CD4-positive, alpha-beta T cell treated with Interleukin-15 for 1 hour (primary cell): ENCODE data around the gene IRAK2.
"Not testable (repeated sequence)": the region's sequence is repeated elsewhere in the genome, so short reads cannot be mapped to it uniquely, and the experiment has no call there.

ENCODE experiments used
- DNase-seq: peaks from one replicate; pipeline ENCODE4 v3.0.0-alpha.2; 2020

Gene IRAK2

DNA sequence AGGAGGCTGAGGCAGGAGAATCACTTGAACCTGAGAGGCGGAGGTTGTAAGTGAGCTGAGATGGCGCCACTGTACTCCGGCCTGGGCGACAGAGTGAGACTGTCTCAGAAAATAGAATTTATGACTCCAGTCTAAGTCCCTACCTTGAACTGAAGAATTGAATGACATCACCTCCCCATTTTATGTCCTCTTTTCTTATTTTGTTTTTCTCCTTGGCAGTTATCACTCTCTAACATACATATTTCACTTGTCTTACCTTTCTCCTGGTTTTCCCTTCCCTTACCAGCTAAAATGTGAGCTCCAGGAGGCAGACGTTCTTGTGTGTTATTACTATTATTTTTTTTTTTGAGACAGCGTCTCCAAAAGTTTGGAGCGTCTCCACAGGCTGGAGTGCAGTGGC lies 91.1 kb downstream of the IRAK2 start:
- DNase-seq = no peak

DNA sequence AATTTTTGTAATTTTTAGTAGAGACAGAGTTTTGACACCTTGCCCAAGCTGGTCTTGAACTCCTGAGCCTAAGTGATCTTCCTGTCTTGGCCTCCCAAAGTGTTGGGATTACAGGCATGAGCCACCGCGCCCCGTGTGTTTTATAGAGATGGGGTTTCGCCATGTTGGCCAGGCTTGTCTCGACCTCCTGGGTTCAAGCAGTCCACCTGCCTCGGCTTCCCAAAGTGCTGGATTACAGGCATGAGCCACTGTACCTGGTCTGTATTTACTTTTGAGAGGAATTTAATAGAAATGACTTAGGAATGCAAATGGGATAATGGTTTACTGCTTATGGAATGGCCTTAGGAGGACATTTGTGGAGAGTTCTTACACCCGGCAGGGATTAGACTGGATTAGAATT lies 94.3 kb downstream of the IRAK2 start:
- DNase-seq = no peak

DNA sequence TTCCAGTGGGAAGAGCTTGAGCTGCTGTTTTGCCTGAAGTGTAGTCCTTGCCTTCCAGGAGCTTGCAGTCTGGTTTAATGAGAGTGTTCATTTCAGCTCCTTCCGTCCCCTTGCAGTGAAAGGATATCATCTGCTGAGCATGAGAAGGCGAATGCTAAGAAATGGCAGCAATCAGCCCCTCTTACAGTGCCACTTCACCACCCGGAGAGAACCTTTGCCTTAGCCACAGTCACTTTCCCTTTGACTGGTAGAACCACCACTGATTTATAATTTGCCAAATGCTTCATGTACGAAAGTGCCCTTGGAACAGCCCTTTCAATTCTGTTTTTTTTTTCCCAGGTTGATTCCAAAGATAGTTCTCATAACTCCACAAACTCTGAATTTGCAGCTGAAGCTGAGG lies 95.1 kb downstream of the IRAK2 start:
- no peak for DNase-seq

DNA sequence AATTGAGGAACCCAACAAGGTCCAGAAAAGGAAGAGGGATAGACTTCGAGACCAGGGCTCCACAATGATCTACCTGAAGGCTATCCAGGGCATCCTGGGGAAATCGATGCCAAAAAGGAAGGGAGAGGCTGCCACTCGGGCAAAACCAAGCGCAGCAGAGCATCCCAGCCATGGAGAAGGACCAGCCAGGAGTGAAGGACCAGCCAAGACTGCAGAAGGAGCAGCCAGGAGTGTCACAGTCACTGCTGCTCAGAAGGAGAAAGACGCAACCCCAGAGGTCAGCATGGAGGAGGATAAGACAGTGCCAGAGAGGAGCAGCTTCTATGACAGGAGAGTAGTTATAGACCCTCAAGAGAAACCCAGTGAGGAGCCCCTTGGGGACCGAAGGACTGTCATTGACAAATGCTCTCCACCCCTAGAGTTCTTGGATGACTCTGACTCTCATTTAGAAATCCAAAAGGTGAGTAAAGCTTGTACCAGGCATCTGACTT lies 95.5 kb downstream of the IRAK2 start:
- DNase-seq = no peak

DNA sequence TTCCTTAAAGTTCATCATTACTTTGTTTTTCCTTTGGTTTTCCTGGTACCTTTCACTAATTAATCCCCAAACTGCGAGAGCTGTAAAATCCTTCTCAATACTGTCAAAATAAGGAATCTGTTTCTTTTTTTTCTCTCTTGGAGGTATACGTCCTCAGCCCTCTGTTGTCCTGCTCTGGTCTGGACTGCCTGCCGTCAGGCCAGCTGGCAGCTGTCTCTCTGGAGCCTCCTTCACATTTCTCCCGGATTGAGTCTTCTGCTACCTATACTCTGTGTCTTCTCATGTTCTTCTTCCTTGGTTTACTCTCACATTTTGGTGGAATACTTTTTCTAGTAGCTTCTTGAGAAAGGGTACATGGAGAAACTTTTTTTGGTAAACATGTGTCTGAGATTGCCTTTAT lies 97.3 kb downstream of the IRAK2 start:
- no peak for DNase-seq

DNA sequence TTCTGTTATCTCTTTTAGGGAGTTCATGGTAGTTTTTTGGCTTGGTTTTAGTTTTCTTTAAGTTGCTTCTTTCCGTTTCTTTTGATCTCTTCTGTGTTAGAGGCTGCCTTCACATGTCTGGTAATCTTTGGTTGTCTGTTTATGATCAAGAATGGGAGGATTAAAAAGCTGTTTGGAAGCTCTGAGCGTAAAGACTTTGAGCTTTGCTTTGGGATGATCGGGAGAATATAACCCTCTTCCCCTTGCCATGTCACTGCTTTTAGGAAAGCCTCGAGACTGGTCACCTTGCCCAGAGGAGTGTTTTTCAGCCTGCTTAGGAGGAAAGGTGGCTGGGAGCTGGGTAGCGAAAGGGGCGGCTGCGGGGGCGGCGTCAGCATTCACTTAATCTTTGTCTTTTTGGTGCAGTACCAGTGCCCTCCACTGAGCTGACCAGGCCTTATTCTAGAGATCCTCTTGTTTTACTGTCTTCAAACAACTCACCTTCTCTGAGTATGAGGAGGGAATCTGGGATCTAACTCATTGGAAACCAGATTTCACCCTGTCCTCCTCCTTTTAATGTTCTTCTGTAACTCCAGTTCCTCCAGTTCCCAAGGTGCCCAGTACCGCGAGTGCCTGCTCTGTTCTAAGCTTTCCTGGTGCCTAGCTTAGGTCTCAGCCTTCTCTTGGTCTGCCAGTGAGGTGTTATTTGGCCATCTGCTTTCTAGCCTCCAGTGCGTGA lies 99.1 kb downstream of the IRAK2 start:
- DNase-seq = peak; percentile 47

DNA sequence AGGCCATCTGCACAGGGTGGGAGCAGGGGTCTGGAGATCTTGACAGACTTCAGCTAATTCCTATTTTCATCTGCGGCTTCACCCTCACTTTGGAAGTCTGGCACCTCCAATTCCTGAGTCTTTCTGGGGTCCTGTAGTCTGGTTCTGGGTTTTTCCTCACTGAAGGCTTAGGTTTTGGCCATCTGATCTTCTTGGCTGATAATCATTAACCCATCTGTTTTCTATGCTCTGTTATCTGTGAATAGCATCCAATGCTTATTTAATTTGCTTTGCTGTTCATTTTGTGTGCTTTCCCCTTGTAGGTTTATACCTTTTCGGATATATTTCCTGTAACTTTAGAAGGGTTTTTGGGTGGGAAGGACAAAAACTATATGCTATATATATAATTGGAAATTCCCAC lies 101.1 kb downstream of the IRAK2 start:
- DNase-seq = no peak

DNA sequence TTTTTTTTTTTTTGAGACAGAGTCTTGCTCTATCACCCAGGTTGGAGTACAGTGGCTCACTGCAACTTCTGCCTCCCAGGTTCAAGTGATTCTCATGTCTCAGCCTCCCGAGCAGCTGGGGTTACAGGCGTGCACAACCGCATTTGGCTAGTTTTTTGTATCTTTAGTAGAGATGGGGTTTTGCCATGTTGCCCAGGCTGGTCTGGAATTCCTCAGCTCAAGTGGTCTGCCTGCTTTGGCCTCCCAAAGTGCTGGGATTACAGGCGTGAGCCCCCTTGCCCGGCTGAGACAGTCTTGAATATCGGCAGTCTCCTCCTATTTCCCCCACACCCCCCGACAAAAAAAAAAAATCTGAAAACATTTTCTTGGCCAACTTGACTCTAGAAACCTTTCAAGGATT lies 102.2 kb downstream of the IRAK2 start:
- DNase-seq = not testable (repeated sequence)

DNA sequence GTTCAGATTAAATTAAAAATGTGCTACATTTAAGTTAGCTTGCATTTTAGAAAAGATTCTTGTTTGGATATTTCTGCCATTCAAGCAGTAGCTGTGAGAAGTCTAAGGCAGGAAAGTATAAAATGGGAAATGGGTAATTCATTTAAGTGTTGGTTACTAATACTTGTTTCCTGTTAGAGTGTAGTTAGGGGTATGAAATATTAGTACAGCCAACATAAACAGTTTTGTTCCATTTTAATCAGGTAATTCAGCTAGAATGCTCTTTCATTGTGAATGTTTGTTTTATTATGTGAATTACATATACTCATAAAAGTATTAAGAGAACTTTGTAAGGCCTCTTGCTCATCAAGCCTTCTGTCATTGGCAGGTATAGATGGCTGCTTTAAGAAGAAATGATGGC lies 103.4 kb downstream of the IRAK2 start:
- DNase-seq = no peak

DNA sequence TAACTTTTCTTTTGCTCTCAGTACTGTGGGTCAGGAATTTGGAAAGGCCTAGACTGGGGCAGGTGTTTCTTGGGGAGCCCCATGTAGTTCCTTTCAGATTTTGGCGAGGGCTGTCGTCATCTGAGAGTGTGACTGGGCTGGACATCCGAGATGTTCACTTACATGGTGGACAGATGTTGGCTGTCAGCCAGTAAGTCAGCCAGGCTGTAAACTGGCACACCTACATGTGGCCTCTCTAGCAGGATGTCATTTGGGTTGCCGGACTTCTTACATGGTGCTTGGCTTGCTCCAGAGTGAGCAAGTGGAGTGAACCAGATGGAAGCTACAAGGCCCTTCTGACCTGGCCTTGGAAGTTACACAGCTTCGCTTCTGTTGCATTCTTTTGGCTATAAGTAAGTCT lies 104.2 kb downstream of the IRAK2 start:
- no peak for DNase-seq

DNA sequence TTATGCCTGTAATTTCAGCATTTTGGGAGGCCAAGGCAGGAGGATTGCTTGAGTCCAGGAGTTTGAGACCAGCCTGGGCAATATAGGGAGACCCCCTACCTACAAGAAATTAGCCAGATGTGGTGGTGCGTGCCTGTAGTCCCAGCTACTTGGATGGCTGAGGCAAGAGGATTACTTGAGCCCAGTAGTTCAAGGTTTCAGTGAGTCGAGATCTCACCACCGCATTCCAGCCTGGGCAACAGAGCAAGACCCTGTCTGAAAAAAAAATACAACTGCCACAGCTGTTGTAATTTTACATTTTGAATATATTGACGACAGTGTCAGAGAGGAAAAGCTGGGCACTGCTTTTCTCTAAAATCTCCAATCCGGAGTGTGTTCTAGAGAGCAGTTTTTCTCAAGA lies 104.7 kb downstream of the IRAK2 start:
- no peak for DNase-seq

DNA sequence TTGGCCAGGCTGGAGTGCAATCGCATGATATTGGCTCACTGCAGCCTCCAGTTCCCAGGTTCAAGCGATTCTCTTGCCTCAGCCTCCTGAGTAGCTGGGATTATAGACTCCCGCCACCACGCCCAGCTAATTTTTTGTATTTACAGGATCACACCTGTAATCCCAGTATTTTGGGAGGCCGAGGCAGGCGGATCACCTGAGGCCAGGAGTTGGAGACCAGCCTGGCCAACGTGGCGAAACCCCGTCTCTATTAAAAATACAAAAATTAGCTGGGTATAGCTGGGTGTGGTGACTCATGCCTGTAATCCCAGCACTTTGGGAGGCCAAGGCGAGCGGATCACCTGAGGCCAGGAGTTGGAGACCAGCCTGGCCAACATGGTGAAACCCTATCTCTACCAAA lies 107.8 kb downstream of the IRAK2 start:
- DNase-seq = not testable (repeated sequence)

DNA sequence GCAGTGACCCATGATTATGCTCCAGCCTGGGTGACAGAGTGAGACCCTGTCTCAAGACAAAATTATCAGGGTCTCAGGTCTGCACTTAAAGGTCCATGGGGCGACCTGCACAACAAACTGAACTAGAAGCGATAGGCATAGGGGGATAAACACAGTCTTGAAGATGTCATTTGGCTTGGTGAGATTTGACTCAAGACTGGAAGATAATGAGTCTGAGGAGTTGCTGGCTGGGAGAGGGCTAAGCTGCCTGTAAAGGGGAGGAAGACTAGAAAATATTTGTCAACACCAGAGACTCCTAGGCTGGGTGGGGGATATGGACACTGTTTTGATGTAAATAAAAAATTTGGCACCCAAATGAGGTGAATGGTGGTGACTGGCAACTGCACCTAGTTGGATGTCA lies 108.3 kb downstream of the IRAK2 start:
- no peak for DNase-seq

DNA sequence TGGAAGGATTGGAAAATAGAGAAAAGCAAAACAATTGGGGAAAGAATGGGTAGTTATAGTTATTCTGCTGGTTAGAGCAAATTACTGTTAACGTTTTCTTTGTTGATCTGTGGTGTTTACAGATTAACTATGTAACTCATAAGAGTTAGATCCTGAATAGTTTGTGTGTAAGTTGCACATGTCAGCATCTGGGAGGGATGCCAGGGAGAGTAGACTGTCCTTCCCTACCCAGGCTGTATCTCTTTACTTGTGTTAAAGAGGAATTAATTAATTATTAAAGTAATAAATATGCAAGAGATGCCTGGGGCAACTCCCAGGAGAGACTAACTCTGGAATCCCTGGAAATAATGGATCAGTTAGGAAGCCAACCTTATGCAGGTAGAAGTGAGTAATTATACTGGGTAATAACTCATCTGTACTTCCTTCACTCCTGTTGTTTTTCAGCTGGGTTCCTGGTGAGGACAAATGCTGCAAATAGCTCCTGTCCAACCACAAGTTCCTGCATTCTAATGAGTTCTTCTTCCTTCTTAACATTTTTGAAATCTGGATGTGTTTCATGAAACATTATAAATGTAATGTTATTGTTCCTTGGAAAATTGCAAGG lies 109.1 kb downstream of the IRAK2 start:
- no peak for DNase-seq

DNA sequence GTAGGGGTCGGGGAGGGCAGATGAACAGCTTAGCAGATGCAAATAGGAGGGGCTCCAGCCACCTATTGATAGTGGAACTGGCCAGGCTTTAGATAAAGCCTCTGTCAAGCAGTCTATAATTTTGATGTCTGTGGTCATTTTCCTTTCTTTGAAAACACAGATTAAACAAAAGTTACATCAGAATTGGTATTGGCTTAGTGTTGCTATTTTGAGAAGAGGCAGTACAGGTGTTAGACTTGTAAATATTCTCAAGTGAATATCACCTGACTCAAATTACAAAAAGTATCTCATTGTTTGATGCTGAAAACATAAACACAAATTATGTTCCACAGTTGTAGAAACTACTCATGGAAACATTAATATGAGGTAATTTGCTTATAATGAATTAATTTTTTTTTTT lies 109.9 kb downstream of the IRAK2 start:
- DNase-seq = no peak

DNA sequence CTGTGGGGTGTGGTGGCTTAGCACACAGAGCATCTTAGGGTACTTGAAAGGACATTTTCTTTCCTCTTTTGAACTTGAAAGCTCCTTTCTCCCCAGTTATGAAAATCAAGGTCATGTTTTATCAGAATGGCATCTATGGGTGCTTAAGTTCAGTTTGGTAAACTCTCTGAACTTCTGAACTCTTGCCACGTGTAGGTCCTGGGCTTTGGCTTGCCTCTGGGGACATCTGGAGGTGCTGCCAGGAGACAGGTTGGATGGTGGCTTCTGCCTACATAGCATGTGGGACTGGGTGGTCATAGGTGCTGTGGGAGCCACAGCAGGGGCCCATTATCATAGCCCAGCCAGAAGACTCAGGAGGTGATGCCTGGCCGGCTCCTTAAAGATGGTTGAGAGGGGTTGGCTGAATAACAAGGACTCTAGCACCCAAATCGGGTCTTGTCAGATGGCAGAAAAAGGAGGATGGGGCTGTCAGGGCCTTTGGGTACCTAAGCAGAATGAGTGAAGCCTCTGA lies 112.5 kb downstream of the IRAK2 start:
- DNase-seq = no peak

DNA sequence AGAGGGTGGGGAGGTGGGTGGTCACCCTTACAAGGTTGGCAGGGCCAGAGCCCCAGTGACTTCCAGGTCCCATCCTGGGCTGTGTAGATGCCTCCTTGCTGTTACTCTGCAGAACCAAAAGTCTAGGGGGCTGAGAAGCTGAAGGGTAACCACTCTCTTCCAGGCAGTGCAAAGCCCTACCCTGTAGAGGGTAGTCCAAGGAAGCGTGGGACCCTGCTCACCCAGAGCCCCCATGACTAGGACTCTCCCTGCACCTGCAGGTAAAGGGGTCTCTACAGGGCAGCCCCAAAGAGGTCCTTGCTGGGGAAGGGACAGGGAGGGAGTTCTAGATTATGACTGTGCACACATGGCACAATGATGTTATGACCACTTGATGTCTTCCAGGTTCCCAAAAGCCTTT lies 113.8 kb downstream of the IRAK2 start:
- no peak for DNase-seq

DNA sequence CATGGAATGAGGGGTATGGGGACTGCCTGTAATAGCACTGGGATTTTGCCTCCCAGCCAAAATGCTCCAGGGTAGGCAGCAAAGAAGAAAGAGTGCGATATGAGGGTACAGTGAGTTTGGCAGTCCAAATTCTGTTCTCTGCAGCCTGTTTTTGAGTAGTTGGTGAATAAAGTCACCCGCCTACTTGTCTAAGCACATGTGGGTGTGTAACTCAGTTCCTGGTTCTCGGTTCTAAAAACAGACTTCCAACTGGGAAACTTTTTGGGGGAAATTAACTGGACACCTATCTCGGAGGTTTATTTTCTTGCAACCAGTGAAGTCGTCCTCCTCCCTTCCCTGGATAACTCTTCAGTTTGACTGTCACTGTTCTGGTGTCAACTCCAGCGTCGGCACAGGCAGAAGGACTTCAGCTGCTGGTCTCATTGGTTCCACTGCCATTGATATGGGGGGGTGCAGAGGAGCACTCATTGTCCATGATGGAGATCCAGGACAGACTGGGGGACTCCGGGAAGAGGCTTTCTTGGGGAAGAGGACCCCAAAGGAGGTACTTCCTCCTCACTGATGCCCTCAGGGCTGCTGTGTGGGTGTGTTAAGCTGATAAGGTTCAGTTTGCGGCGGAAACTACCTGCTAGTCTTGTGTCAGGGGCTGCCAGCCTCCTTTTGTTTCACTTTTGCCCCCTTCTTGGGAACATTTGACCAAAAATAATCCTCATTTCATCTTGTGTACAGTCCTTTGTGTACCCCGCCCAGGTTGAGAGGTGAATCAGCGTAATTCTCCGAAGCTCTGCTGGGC lies 114.9 kb downstream of the IRAK2 start:
- no peak for DNase-seq

DNA sequence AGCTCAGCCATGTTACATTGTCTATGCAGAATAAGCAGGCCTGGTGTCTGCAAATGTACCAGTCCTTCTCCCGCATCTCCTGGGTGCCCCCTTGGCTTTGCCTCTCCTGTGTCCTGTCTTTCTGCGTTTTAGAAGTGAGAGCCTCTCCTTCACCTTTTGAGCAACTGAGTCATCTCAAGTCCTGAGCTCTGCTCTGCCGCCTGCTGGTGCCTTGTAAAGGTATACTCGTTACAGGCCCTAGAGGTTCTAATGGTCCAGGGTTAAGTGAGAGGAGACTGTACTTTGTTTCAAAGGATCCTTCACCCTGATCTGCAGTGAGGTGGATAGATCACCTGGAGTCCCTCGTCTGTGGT lies 115.4 kb downstream of the IRAK2 start:
- no peak for DNase-seq

DNA sequence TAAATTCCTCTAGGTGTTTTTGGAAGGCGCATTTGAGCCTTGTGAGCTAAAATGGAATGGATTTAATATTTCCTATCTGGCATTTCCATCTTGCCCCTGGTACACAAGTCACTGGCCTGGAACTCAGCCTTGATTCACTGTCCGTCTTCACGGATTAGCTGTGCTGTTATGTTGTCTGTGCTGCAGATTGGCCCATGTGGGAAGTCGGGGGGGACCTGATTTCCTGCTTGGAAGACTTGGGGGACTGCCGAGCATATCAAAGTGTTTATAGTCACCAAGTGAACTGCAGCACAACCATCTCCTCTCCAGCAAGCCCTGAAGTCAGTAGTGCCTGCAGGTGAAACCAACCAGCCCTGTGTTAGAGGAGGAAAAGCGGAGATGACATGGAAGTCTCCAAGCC lies 115.9 kb downstream of the IRAK2 start:
- no peak for DNase-seq

DNA sequence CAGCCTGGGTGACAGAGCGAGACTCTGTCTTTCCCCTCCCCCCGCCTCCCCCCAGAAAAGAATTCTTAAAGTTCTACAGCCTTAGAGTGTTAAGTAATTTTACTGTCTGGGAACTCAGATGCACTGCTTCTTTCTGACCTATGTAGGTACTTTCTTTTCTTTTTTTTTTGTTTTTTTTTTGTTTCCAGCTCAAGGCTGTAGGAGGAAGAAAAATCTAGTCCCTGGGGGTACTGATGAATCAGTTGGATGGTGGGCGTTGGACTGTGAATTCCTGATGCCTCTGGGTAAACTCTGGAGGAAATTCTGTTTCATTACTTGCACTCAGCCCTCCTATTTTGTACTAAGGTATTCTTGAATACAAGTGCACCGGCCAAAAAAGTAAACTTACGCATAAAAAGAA lies 117.2 kb downstream of the IRAK2 start:
- DNase-seq = no peak

DNA sequence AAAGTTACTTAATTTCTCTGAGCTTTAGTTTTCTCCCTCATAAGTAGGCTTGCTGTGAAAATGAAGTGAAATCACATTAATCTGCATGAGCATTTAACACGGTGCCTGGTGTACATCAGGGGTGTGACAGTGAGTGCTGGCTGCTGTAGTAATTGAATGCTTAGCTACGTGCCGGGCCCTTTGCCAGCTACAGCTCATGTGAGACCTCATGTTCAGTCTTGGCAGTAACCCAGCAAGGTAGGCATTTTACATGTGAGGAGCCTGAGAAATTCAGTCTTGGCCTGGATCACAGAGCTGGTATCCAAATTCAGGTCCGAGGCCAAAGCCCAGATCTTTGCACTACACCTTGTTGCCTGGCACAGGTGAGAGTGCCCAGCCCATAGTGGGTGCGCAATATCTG lies 118.9 kb downstream of the IRAK2 start:
- DNase-seq = no peak

DNA sequence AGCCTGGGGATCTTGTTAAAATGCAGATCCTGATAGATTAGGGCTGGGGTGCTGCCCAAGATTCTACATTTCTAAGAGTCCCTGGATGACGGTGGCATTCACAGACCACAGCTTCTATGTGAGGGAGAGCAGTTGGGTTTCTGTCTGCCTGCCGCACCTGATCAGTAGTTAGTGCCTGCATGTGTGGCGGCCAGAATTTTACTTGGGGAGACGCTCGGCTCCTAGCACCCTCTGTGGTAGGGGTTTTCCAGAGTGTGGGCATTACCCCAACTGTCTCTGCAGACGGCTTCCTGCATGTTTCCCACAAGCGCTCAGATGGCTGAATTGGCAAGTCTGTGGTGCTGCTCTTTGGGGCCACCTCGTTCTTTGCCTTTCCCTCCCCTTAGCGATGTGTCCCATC lies 119.8 kb downstream of the IRAK2 start:
- DNase-seq = peak; percentile 46
